Raji (cell line): ENCODE data around the gene HSD17B14.

Experiments used
- POLR2A ChIP-seq: IDR thresholded peaks from 2 replicates; pipeline ENCODE4 v1.6.1; 2011; ENCODE audit warnings: low read depth, low read length, control low read depth; ENCODE audit not compliant: insufficient read depth

Gene HSD17B14

GRCh38 chr19:48793271-48793670, 43.0 kb downstream of the HSD17B14 start:
- TF ChIP-seq POLR2A: no peak

- no peak for TF ChIP-seq POLR2A
Observed at GRCh38 chr19:48784527-48784926, 51.8 kb downstream of the HSD17B14 start.

GRCh38 chr19:48780631-48781391, 55.5 kb downstream of the HSD17B14 start:
- no peak for TF ChIP-seq POLR2A

- no peak for TF ChIP-seq POLR2A
Observed at GRCh38 chr19:48779636-48780035, 56.7 kb downstream of the HSD17B14 start.

- TF ChIP-seq POLR2A: no peak
Observed at GRCh38 chr19:48777720-48778119, 58.6 kb downstream of the HSD17B14 start.

GRCh38 chr19:48777139-48777538, 59.2 kb downstream of the HSD17B14 start:
- no peak for TF ChIP-seq POLR2A

GRCh38 chr19:48772503-48772953, 63.8 kb downstream of the HSD17B14 start:
- no peak for TF ChIP-seq POLR2A

- no peak for TF ChIP-seq POLR2A
Observed at GRCh38 chr19:48770734-48771472, 65.4 kb downstream of the HSD17B14 start.

- TF ChIP-seq POLR2A: no peak
Observed at GRCh38 chr19:48770266-48770665, 66.0 kb downstream of the HSD17B14 start.

- no peak for TF ChIP-seq POLR2A
Observed at GRCh38 chr19:48768994-48769713, 67.1 kb downstream of the HSD17B14 start.
